CD14-positive monocyte (primary cell): ENCODE results near the gene EPHA2. TPM values are rescaled to one million over a fixed set of nuclear protein-coding genes. Genes with fewer than 3 reads are reported as not detected.

Experiments
- DNase-seq, 3 donors: peaks; one replicate each; pipeline ENCODE4 v3.0.0-alpha.2; 2011 to 2022
- H2AFZ ChIP-seq: 2 replicates; pipeline ENCODE4 v1.6.0; 2012; ENCODE audit warnings: mild to moderate bottlenecking, low read depth, low read length, inconsistent platforms; ENCODE audit not compliant: insufficient read depth, poor library complexity, severe bottlenecking
- H3K27ac ChIP-seq, 2 donors: 1 replicate in 1 of 2; 2 replicates in 1 of 2; pipeline ENCODE4 v1.5.1; 2012 to 2013; ENCODE audit warnings: low read length in 2 of 2, control low read depth in 1 of 2, inconsistent platforms in 1 of 2, low read depth in 1 of 2, mild to moderate bottlenecking in 1 of 2
- H3K27me3 ChIP-seq, 2 donors: one replicate each; pipeline versions ENCODE4 v1.6.0 to v1.6.1; 2011 to 2013; ENCODE audit warnings: low read length in 2 of 2; ENCODE audit not compliant: control insufficient read depth in 2 of 2, insufficient read depth in 2 of 2
- H3K36me3 ChIP-seq, 2 donors: replicated peaks in 1 of 2; 1 replicate in 1 of 2; 2 replicates in 1 of 2; pipeline versions ENCODE4 v1.5.1 to v1.6.1; 2012 to 2013; ENCODE audit warnings: low read length in 2 of 2, control low read depth in 1 of 2, inconsistent platforms in 1 of 2, mild to moderate bottlenecking in 1 of 2; ENCODE audit not compliant: insufficient read depth in 2 of 2, control insufficient read depth in 1 of 2
- H3K4me1 ChIP-seq, 2 donors: 1 replicate in 1 of 2; 2 replicates in 1 of 2; pipeline versions ENCODE4 v1.5.1 to v1.6.1; 2012 to 2013; ENCODE audit warnings: low read length in 2 of 2, control low read depth in 1 of 2, inconsistent platforms in 1 of 2, mild to moderate bottlenecking in 1 of 2, moderate library complexity in 1 of 2; ENCODE audit not compliant: insufficient read depth in 2 of 2, control insufficient read depth in 1 of 2
- H3K4me2 ChIP-seq: replicated peaks from 2 replicates; pipeline ENCODE3; 2012; ENCODE audit warnings: low read length, moderate library complexity, mild to moderate bottlenecking; ENCODE audit not compliant: poor library complexity, severe bottlenecking; ENCODE audit errors: extremely low read depth
- H3K4me3 ChIP-seq, 3 experiments: fragments of 200-600 bp in 1 of 3; sonication (generic) in 1 of 3; replicated peaks in 1 of 3; 1 replicate in 2 of 3; 2 replicates in 1 of 3; pipeline ENCODE4 v1.5.1; 2011 to 2013; ENCODE audit warnings: low read length in 3 of 3, mild to moderate bottlenecking in 3 of 3, control low read depth in 2 of 3, low read depth in 2 of 3, inconsistent platforms in 1 of 3, moderate library complexity in 1 of 3
- H3K79me2 ChIP-seq: 2 replicates; pipeline ENCODE4 v1.6.0; 2012; ENCODE audit warnings: mild to moderate bottlenecking, control low read depth, inconsistent platforms, low read length, moderate library complexity; ENCODE audit not compliant: insufficient read depth
- H3K9ac ChIP-seq: 2 replicates; pipeline ENCODE4 v1.6.0; 2017; ENCODE audit warnings: low read length, mild to moderate bottlenecking; ENCODE audit not compliant: insufficient read depth, poor library complexity, severe bottlenecking
- H3K9me3 ChIP-seq, 2 donors: replicated peaks in 1 of 2; 1 replicate in 1 of 2; 2 replicates in 1 of 2; pipeline versions ENCODE4 v1.5.1 to v1.6.1; 2012 to 2013; ENCODE audit warnings: low read length in 2 of 2, control low read depth in 1 of 2; ENCODE audit not compliant: control insufficient read depth in 1 of 2, insufficient read depth in 1 of 2
- H4K20me1 ChIP-seq: 2 replicates; pipeline ENCODE4 v1.6.0; 2012; ENCODE audit warnings: mild to moderate bottlenecking, low read length, control low read depth, moderate library complexity; ENCODE audit not compliant: insufficient read depth
- H3K27ac Mint-ChIP-seq, 7 donors: one replicate each; pipeline ENCODE4 v1.8.0; 2020; ENCODE audit warnings: mild to moderate bottlenecking in 7 of 7, mixed read lengths in 7 of 7, moderate library complexity in 6 of 7, inconsistent platforms in 2 of 7
- H3K27me3 Mint-ChIP-seq, 3 donors: one replicate each; pipeline ENCODE4 v1.8.0; 2021 to 2022; ENCODE audit warnings: low read depth in 3 of 3, mild to moderate bottlenecking in 3 of 3, mixed read lengths in 3 of 3, moderate library complexity in 3 of 3, inconsistent platforms in 1 of 3
- H3K36me3 Mint-ChIP-seq, 2 donors: one replicate each; pipeline ENCODE4 v1.8.0; 2020; ENCODE audit warnings: mixed read lengths in 2 of 2, inconsistent platforms in 1 of 2, mild to moderate bottlenecking in 1 of 2
- H3K4me1 Mint-ChIP-seq: one replicate; pipeline ENCODE4 v1.8.0; 2020; ENCODE audit warnings: mild to moderate bottlenecking, mixed read lengths
- H3K4me3 Mint-ChIP-seq, 2 donors: one replicate each; pipeline ENCODE4 v1.8.0; 2020; ENCODE audit warnings: mild to moderate bottlenecking in 2 of 2, mixed read lengths in 2 of 2, moderate library complexity in 1 of 2
- H3K9me3 Mint-ChIP-seq, 7 donors: one replicate each; pipeline ENCODE4 v1.8.0; 2020 to 2022; ENCODE audit warnings: mixed read lengths in 7 of 7, mild to moderate bottlenecking in 6 of 7, moderate library complexity in 6 of 7, inconsistent platforms in 2 of 7
- CTCF ChIP-seq: fragments of 200-600 bp; IDR thresholded peaks from one replicate; pipeline ENCODE4 v1.8.0; 2022; ENCODE audit warnings: antibody characterized with exemption, mild to moderate bottlenecking
- WGBS: methylation state at CpG from one replicate; pipeline ENCODE4 v1.1.5; 2013; ENCODE audit warnings: missing lambda C conversion rate; ENCODE audit not compliant: insufficient coverage; 5-methylcytosine and 5-hydroxymethylcytosine counted together
- intact Hi-C, 2 donors: fragments of 100-400 bp; cut with micrococcal nuclease; formaldehyde crosslinking; loops; one replicate each; pipeline versions ENCODE4 v1.15.0 to v1.15.1; 2023
- polyA plus RNA-seq, 3 donors: library from polyadenylated mRNA; depleted of rRNA in 1 of 3; unstranded in 2 of 3; stranded (reverse) in 1 of 3; fragments of 300-500 nt in 2 of 3; fragments of >200 nt in 1 of 3; fragmentation: Illumina TruSeq in 2 of 3; gene quantifications; 1 replicate in 2 of 3; 2 replicates in 1 of 3; pipeline ENCODE4 v1.2.3, GENCODE V29; 2012 to 2021

The EPHA2 gene
- polyA plus RNA-seq, 3 donors: 0.03 TPM; not detected in 2

GRCh38 chr1:16090076-16090826, 65.6 kb downstream of the EPHA2 start:
- Mint-ChIP-seq H3K9me3 (no peaks in the 10 kb centered on the region), H3K27me3 (peaks cover 4 to 9% (median 5%) of the 10 kb centered on the region in 3 donors), H3K4me3 (no peak overlapping the region), H3K4me1 (peaks cover 4% of the 10 kb centered on the region), H3K27ac (no peak overlapping the region), H3K36me3 (no peaks in the 10 kb centered on the region)
- intact Hi-C loops: no loop called here
- Histone ChIP-seq H3K4me1 (no peaks in the 10 kb centered on the region), H3K27ac (no peak overlapping the region), H3K27me3 (no peaks in the 10 kb centered on the region), H4K20me1 (no peaks in the 10 kb centered on the region), H3K4me2 (no peak overlapping the region), H3K9ac (no peak overlapping the region), H3K9me3 (no peaks in the 10 kb centered on the region), H2AFZ (no peak overlapping the region), H3K79me2 (no peaks in the 10 kb centered on the region), H3K4me3 (no peak overlapping the region), H3K36me3 (no peaks in the 10 kb centered on the region)
- 62% methylated on average over 3 of the region's 5 CpGs for WGBS
- DNase-seq: no peak
- no peak for TF ChIP-seq CTCF

- no peak overlapping the region for H3K4me3 ChIP-seq
- no peak overlapping the region for H3K4me3 Mint-ChIP-seq
- H3K4me1 ChIP-seq: no peaks in the 10 kb centered on the region
- no peaks in the 10 kb centered on the region for H4K20me1 ChIP-seq
- peaks cover 4% of the 10 kb centered on the region for H3K4me1 Mint-ChIP-seq
- TF ChIP-seq CTCF: no peak
- no peak overlapping the region for H3K27ac Mint-ChIP-seq
- WGBS: 85% methylated on average over 6 of the region's 9 CpGs
- H3K27me3 Mint-ChIP-seq: peaks cover 3 to 5% (median 4%) of the 10 kb centered on the region in 3 donors
- H3K27me3 ChIP-seq: no peaks in the 10 kb centered on the region
- H3K9me3 ChIP-seq: no peaks in the 10 kb centered on the region
- no peaks in the 10 kb centered on the region for H3K36me3 Mint-ChIP-seq
- no peak overlapping the region for H2AFZ ChIP-seq
- no peak overlapping the region for H3K27ac ChIP-seq
- no peak overlapping the region for H3K9ac ChIP-seq
- H3K4me2 ChIP-seq: no peak overlapping the region
- intact Hi-C loops: loop anchor here in 1 of 2 donors (10.0 kb wide), 1 partner anchor 156 kb away; no protein-coding TSS in a partner anchor
- H3K9me3 Mint-ChIP-seq: no peaks in the 10 kb centered on the region
- no peak for DNase-seq
- H3K36me3 ChIP-seq: no peaks in the 10 kb centered on the region
- no peaks in the 10 kb centered on the region for H3K79me2 ChIP-seq
These were observed 66.9 kb downstream of the EPHA2 start for GRCh38 chr1:16088996-16089395.
